RCC 7860 (cell line): ENCODE data around the gene IL32.
"Not testable (repeated sequence)": the region's sequence is repeated elsewhere in the genome, so short reads cannot be mapped to it uniquely, and the experiment has no call there.

ENCODE experiments used
- DNase-seq: peaks from one replicate; pipeline ENCODE4 v3.0.0-alpha.2; 2015; ENCODE audit warnings: low spot score
- FAIRE-seq: peaks from 2 replicates; lab custom pipeline; 2012; peaks lifted over from hg19 to GRCh38; lab: Jason Lieb, UNC

The IL32 gene

DNA sequence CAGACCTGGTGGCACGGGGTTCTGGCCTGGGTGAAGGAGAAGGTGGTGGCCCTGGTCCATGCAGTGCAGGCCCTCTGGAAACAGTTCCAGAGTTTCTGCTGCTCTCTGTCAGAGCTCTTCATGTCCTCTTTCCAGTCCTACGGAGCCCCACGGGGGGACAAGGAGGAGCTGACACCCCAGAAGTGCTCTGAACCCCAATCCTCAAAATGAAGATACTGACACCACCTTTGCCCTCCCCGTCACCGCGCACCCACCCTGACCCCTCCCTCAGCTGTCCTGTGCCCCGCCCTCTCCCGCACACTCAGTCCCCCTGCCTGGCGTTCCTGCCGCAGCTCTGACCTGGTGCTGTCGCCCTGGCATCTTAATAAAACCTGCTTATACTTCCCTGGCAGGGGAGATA, 3.7 kb downstream of the IL32 start:
- not testable (repeated sequence) for FAIRE-seq

GRCh38 chr16:3070608-3071111, 5.2 kb downstream of the IL32 start:
- FAIRE-seq: no peak
- no peak for DNase-seq

More for the DNA sequence above, 3.7 kb downstream of the IL32 start:
- DNase-seq: not testable (repeated sequence)

GRCh38 chr16:3071655-3072054, 6.2 kb downstream of the IL32 start:
- FAIRE-seq (no peak), DNase-seq (no peak)

DNA sequence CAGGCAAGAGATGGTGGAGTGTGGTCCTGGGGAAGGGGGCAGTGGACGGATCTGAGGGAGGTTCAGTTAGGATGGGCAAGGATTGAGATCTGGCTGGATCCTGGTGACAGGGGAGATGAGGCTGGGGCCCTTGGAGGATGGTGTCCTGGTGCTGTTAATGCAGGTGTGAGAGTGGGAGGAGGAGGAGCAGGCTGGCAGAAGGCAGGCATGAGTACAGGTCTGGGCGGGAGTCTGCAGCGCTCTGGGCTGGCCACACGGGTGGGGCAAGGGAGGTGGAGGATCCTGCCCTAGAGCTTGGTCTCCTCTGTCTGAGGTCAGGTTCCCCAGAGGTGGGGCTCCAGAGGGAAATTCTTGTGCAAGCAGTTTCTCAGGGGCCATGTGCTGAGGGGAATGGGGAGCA, 6.7 kb downstream of the IL32 start:
- DNase-seq, FAIRE-seq: not testable (repeated sequence)

- not testable (repeated sequence) for FAIRE-seq, DNase-seq
These were observed 7.3 kb downstream of the IL32 start for GRCh38 chr16:3072576-3073263.

GRCh38 chr16:3073448-3073847, 8.0 kb downstream of the IL32 start:
- FAIRE-seq: no peak
- DNase-seq: no peak

- FAIRE-seq: no peak
- no peak for DNase-seq
These were observed 9.6 kb downstream of the IL32 start for GRCh38 chr16:3074860-3075522.

- FAIRE-seq: no peak
- DNase-seq: no peak
These were observed 10.1 kb downstream of the IL32 start for GRCh38 chr16:3075523-3075915.

- not testable (repeated sequence) for FAIRE-seq, DNase-seq
These were observed 10.5 kb downstream of the IL32 start for GRCh38 chr16:3075946-3076345.

GRCh38 chr16:3076577-3076976, 11.1 kb downstream of the IL32 start:
- DNase-seq (no peak), FAIRE-seq (no peak)

DNA sequence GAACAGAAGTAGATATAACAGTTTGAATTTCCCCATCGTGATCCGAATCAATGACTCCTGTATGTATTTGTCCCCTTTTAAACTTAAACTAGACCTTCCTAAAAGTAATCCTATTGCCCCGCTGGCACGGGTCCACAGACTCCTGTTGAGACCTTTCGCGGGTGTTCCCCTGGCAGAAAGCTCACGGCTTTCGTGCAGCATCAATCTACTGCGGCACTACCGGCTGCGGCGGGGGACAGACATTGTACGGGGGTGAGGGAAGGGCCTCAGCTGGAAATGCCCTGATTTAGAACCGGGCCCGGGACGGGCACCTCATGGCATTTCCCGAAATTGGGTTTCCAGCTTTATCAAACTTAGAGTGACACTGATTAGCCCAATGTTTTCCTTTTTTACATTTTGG, 14.6 kb downstream of the IL32 start:
- no peak for DNase-seq
- FAIRE-seq: no peak

- DNase-seq, FAIRE-seq: not testable (repeated sequence)
These were observed 16.5 kb downstream of the IL32 start for GRCh38 chr16:3081957-3082356.

DNA sequence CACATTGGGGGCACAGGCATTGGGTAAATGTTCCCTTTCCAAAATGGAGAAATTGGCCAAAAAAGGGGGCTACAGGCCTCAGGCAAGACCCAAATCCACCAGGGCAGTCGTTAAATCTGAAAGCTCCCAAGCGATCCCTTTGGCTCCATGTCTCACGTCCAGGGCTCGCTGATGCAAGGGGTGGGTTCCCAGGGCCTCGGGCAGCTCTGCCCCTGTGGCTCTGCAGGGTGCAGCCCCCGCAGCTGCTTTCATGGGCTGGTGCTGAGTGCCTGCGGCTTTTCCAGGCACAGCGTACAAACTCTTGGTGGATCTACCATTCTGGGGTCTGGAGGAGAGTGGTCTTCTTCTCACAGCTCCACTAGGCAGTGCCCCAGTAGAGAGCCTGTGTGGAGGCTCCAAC, 18.0 kb downstream of the IL32 start:
- FAIRE-seq, DNase-seq: not testable (repeated sequence)

GRCh38 chr16:3084491-3084890, 19.1 kb downstream of the IL32 start:
- FAIRE-seq (no peak), DNase-seq (no peak)

- FAIRE-seq: no peak
- DNase-seq: no peak
These were observed 19.7 kb downstream of the IL32 start for GRCh38 chr16:3084969-3085670.

GRCh38 chr16:3085868-3086595, 20.6 kb downstream of the IL32 start:
- no peak for DNase-seq
- no peak for FAIRE-seq

GRCh38 chr16:3086596-3087242, 21.3 kb downstream of the IL32 start:
- FAIRE-seq (no peak), DNase-seq (no peak)

DNA sequence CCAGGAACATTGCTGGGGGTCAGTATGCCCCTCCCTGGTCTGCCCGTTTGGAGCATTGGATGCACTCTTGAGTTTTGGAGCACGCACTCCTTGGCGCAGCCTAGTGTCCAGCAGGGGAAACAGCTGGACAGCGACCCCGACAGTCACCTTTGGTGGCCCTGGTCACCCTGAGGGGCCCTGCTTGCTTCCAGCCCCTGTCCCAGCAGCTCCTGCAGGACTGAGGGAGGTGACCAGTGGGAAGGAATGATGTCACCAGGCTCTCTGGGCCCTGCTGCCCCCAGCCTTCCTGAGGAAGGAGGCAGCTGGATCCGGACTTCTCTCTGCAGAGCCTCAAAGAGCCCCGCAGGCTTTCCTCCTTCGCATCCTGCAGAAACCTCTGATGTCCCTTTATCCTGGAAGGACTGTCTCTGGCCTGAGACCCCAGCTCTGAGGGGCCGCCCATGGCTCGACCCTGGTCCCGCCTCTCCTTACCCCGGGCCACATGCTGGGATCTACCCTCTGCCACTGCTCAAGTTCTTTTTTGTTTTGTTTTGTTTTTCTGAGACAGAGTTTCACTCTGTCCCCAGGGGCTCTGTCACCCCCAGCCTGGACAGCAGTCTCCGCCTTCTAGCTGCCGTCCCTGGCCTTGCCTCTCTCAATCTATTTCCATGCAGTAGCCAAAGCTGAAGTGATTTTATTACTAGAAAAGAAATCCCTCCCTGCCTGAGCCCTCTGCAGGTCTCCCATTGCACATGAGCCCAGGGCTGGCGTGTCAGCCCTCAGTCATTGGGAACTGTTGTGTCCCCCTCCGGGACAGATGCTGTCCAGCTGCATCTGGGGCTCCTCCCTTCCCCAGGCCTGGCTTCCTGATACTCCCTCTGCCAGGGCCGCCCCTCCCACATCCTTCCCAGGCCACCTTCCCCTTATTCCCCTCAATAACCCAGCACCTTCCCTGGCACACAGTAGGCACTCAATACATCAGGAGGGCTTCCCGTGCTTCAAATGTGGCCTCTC, 22.1 kb downstream of the IL32 start:
- FAIRE-seq: no peak
- DNase-seq: no peak

- DNase-seq (no peak), FAIRE-seq (no peak)
These were observed 23.0 kb downstream of the IL32 start for GRCh38 chr16:3088450-3088849.
